ENCODE results near the gene BRI3.

GRCh38 chr7:98234429-98235147 is 46.9 kb upstream of the BRI3 start:
- TF ChIP-seq POLR2AphosphoS2 (IDR thresholded peaks at IDR 0.05; ENCODE audit: low read length): no peak
- TF ChIP-seq POLR2A (conservative IDR thresholded peaks at IDR 0.05): no peak
- no peak for TF ChIP-seq PBX2 (CRISPR knock-in tag; IDR thresholded peaks at IDR 0.05; ENCODE audit: low read depth)
- TF ChIP-seq PBX2 (tag; conservative IDR thresholded peaks at IDR 0.05; ENCODE audit: low read depth): no peak
- TF ChIP-seq ZNF146 (CRISPR knock-in tag; IDR thresholded peaks at IDR 0.05; ENCODE audit: unreplicated experiment): no peak
- TF ChIP-seq CEBPG (CRISPR knock-in tag; IDR thresholded peaks at IDR 0.05): no peak
- no peak for TF ChIP-seq CEBPG (tag; conservative IDR thresholded peaks at IDR 0.05 in 1 of 2, IDR thresholded peaks at IDR 0.05 in 1 of 2)
- no peak for TF ChIP-seq ELF2 (CRISPR knock-in tag; IDR thresholded peaks at IDR 0.05)
- TF ChIP-seq JUN (IDR thresholded peaks at IDR 0.05; ENCODE audit: borderline replicate concordance, low read depth, low read length): no peak
- TF ChIP-seq JUN (CRISPR knock-in tag; IDR thresholded peaks at IDR 0.05; ENCODE audit: borderline replicate concordance): no peak
- TF ChIP-seq MECOM (CRISPR knock-in tag; IDR thresholded peaks at IDR 0.05): no peak
- TF ChIP-seq EP300 (IDR thresholded peaks at IDR 0.05; ENCODE audit: low read length): no peak
- TF ChIP-seq SREBF2 (CRISPR knock-in tag; IDR thresholded peaks at IDR 0.05): no peak
- TF ChIP-seq CTCF (IDR thresholded peaks at IDR 0.05 in 2 of 3, conservative IDR thresholded peaks at IDR 0.05 in 1 of 3; ENCODE audit: insufficient read depth in 2 of 3, low read depth in 1 of 3, low read length in 3 of 3): no peak
- TF ChIP-seq HDAC2 (IDR thresholded peaks at IDR 0.05): no peak
- no peak for TF ChIP-seq GATAD2B (IDR thresholded peaks at IDR 0.05; ENCODE audit: borderline replicate concordance)
